ENCODE measurements around the gene C2orf15.

The C2orf15 gene

GRCh38 chr2:99198103-99198841 lies 56.8 kb downstream of the C2orf15 start:
- H3K4me3 ChIP-seq (ENCODE audit: low read depth in 1 of 2, low read length in 2 of 2), result no peak overlapping the region
- no peaks in the 10 kb centered on the region for H3K27me3 ChIP-seq (ENCODE audit: low read depth, low read length)
- no peaks in the 10 kb centered on the region for H3K4me1 ChIP-seq (ENCODE audit: control insufficient read depth in 1 of 2, insufficient read depth in 2 of 2, low read length in 2 of 2)
- H3K27ac ChIP-seq (ENCODE audit: low read length), result no peak overlapping the region
- H3K36me3 ChIP-seq (ENCODE audit: control insufficient read depth in 1 of 2, insufficient read depth in 2 of 2, low read length in 2 of 2), result peaks cover 24 to 27% of the 10 kb centered on the region in 2 donors
- H3K9me3 ChIP-seq (ENCODE audit: control insufficient read depth in 1 of 2, low read length in 2 of 2), result no peaks in the 10 kb centered on the region

GRCh38 chr2:99200076-99200800 lies 58.7 kb downstream of the C2orf15 start:
- H3K27ac ChIP-seq (ENCODE audit: low read length), result no peak overlapping the region
- H3K4me1 ChIP-seq (ENCODE audit: control insufficient read depth in 1 of 2, insufficient read depth in 2 of 2, low read length in 2 of 2), result no peaks in the 10 kb centered on the region
- peaks cover 23 to 27% of the 10 kb centered on the region in 2 donors for H3K36me3 ChIP-seq (ENCODE audit: control insufficient read depth in 1 of 2, insufficient read depth in 2 of 2, low read length in 2 of 2)
- no peaks in the 10 kb centered on the region for H3K27me3 ChIP-seq (ENCODE audit: low read depth, low read length)
- no peaks in the 10 kb centered on the region for H3K9me3 ChIP-seq (ENCODE audit: control insufficient read depth in 1 of 2, low read length in 2 of 2)
- no peak overlapping the region for H3K4me3 ChIP-seq (ENCODE audit: low read depth in 1 of 2, low read length in 2 of 2)

Measured in muscle layer of duodenum (tissue), 2 donors.